COLO829 (cell line): ENCODE results near the gene TENM3.
"Not testable (repeated sequence)": the region's sequence is repeated elsewhere in the genome, so short reads cannot be mapped to it uniquely, and the experiment has no call there.

Experiments used
- DNase-seq: peaks from one replicate; pipeline ENCODE4 v3.0.0; 2012; ENCODE audit warnings: low spot score

Gene TENM3

DNA sequence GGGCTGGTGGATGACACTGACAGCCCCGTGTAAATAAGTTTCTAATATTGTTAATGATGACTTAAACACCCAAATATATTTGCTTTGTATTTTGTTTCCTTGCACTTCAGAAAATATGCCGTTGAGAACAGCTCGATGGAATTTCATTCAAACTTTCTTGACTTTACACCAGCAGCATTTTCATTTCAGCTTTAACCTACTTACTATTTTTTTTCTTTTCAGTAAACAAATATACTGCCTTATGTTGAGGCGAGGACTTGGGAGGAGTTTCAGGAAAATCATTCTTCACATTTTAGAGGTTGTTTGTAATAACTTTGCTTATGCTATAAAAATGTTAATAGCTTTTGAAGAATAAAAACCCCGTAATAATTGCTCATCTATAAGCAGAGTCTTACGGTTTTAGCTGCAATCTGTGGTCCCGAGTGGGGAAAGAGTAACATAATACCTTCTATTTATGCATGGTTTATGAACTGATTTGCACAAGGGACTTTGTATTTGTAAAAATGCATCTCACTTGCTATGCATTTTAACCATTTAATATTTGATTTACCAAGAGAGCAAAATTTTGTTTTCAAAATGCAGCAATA, 14.1 kb upstream of the TENM3 start:
- DNase-seq: no peak

DNA sequence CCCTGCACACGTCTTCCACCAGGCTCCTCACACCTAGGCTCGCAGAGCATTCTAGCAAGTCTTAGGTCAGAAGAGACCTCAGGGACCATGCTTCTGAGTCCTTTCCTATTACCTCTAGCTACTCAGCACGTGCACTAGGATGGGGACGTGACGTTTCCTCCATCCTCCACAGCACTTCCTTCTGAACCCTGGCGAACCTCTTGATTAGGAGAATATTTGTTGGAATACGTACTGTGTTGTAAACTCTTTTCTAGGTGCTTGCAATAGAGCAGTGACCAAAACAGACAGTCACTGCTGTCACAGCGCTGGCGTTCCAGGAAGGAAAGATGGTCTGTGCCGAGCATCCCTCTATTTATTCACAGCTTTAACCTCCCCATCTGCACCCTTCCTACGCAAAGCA, 12.9 kb upstream of the TENM3 start:
- DNase-seq: no peak

DNA sequence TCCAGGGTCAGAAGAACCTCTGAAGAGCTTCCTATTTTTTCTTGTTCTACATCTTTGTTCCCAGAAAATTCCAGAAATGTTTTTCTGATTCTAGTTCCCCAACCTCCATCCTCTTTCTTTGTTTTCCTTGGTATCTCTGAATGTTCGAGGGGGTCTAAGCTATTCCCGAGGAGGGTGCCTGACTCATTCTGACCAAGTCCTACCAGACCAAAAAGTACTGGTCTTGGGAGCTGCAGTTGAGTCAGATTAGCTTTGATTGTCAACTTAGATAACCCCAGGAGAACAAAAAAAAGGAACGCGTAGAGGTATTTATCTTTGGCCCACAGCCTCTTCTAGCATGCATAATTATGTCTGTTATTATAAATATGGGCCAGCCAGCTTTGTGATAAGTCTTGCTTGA, 12.1 kb upstream of the TENM3 start:
- DNase-seq: no peak

DNA sequence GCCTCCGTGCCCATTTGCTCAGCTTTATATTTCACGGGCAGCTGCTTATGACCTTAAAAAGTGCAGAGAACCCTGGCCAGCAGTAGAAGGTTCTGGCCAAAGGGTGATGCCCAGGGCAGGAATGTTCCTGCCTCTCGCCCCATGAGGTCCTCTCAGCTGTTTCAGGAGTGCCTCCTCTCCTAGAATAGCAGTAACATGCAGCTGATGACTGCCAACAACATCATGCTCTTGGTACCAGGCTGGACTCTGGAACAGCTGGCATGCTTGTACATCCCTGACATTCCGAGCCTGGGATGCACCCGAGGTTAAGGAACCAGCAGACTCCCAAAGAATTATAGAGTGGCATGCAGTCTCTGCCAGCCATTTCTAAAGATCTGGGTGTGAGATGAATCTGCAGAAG, 11.7 kb upstream of the TENM3 start:
- DNase-seq: no peak

DNA sequence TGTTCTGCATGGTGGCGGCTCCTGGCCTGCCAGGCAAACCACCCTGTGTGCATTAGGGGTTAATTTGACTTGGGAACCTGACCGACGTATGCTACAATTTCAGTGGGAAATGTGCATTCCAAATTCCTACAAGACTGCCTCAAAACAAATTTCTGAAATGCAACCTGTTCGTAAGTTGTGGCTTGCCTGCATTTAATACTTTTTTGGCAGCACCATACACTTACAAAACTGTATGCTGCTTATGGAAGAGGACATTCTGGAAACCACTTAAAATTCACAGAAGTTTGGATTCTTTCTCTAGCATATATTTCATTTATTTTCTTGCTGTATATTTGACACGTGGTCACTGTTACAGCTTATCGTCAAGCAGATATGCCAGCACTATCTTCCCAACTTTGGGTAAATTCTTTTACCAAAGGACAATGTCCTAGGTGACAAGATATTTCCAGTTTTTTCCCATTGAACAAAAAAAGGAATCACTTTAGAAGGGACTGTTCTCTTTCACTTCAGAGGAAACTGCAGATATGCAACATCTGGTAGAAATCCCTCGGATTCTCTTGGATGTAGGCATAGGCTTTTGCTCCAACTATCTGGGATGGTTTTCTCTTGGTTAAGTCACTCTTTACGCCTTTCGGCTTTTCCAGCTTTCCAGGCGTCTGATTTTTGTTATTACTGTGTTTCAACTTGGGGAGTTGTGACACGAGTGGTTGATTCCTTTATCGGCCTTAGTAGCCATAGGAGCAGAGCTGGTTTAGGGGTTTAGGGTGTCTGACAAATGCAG, 9.7 kb upstream of the TENM3 start:
- no peak for DNase-seq

DNA sequence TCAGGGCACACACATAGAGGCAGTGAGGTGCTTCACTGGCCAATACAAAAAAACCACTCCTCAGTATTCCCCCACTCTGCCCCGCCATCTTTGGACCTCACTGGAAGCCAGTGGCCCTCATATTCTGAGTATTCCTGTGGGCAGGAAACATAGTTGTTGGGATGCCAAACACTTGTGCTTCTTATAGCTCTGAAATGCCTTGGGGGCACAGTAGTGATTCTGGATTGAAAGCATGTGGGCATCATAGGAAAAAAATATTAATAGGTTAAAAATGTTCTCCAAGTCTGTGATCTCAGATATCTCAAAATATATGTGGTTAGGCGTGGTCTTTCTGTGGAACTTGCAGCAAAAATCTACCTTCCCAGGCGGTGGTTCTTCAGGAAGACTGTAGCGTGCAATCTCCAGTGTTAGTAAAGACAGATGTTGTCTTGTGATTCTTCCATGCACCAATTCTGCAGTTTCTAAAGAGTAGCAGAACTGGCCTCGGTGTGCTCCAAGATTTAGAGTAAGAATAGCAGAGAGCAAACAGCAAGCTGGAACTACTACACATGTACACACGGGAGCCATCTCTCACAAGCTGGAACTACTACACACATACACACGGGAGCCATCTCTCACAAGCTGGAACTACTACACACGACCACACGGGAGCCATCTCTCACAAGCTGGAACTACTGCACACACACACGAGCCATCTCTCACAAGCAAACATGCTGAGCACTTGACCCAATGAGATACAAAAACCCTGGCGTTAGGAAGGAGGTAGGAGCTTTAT, 8.0 kb upstream of the TENM3 start:
- no peak for DNase-seq

DNA sequence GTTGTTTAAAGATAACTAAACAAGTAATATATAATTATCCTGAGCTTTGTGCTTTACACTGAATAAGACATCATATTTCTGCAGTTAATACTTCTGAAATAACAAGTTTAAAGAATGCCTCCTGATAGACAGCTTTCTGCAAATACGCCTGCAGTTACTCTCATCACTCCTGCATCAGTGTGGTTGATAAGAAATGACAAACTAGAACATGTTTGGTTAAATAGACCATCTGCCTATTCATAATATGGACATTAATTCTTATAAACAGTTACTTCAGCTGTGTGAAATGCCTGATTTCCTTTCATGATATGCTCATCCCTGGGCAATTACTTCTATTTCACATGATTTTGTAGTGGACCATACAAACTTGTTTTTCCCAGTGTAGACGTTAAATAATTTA, 7.0 kb upstream of the TENM3 start:
- DNase-seq: no peak

DNA sequence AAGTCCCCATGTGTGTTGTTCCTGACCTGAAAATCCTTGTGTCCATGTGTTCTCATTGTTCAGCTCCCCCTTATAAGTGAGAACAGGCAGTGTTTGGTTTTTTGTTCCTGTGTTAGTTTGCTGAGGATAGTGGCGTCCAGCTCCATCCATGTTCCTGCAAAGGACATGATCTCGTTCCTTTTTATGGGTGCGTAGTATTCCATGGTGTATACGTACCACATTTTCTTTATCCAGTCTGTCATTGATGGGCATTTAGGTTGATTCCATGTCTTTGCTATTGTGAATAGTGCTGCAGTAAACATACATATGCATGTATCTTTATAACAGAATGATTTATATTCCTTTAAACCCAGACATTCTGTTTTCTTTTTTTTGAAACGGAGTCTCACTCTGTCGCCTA, 6.2 kb upstream of the TENM3 start:
- DNase-seq: not testable (repeated sequence)

DNA sequence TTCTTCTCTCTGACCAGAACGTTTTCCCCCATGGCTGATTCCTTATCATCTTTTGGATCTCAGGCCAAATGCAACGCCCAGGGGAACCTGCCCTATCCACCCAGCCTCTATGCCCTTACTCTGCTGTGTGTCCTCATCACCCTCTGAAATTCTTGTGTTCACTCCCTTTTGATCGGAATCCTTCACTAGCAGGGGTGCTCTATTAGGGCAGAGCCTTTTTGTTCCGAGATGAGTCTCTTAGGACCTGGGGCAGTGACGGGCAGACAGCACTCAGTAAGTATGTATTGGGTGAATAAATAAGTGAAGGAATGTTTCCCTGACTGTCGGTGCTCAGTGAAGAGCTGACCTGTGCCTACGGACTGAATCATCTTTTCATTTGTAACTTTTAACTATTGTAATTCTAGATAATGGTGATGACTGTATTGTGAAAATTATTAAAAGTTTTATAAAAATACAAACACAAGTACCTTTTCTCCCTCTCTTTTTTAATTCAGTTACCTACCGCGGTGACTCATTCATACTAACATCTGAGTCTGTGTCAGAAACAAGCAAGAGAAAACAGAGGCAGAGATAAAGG, 4.8 kb upstream of the TENM3 start:
- DNase-seq: no peak

DNA sequence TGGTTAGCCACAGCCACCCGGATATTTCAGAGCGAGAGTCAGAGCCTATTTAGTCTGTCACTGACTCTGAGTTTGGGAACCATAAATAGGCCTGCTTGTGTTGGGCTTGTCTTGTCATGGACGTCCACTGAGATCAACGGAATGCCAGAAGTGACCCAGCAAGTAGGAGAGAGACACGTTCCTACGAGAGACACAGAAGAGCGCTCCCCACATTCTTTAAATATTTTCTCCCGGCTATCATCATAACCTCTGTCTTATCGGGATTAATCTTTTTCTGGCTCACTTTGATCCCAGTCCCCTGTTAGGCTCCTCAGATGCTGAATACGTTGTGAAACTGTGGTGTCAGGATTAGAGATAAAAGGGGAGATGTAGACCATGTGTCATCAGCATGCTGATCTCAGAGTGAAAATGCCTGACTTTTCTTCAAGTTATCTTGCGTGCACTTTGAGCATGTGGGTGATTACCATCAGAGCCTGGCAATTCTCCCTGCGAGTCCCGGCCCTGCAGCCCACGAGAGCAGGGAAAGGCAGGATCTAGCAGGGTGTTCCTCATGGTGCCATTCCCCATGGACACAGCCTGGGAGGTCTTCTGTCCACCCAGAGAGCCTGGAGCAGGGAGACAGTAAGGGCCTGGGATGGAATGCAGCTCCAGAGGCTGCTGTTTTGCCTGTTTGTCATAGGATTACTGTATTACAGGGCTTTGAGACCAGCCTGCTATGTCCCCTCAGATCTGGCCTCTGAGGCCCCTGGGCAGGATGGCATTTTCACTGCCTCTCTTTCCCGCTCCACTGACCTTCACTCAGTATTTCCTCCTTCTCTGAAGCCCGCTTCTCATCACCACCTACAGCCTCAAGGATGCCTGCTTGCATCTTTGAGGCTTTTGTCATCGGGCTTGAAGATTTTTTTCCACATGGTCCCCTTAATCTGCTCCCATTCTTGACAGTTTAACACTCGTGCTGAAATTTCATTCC, 2.8 kb upstream of the TENM3 start:
- no peak for DNase-seq

DNA sequence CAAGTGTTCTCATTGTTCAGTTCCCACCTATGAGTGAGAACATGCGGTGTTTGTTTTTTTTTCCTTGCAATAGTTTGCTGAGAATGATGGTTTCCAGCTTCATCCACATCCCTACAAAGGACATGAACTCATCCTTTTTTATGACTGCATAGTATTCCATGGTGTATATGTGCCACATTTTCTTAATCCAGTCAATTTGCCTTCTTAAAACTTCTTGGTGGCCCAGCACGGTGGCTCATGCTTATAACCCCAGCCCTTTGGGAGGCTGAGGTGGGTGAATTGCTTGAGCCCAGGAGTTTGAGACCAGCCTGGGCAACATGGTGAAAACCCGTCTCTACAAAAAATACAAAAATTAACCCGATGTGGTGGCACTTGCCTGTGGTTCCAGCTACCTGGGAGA, 942 bp upstream of the TENM3 start:
- not testable (repeated sequence) for DNase-seq

DNA sequence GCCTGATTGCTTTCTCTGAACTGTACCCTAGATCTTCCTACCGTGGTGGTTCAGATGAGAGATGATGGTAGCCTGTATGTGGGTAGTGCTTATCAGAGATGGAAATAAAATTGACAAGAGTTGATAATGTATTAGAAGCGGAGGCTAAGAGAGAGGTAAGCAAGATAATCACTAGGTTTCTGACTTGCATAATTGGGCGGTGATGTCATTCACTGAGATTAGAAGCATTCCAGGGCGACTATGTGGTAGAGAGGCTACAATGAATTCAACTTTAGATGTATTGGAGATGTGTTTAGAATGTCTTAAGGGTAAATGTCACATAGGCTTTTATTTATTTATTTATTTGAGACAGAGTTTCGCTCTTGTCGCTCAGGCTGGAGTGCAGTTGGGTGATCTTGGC, 415 bp upstream of the TENM3 start:
- no peak for DNase-seq

DNA sequence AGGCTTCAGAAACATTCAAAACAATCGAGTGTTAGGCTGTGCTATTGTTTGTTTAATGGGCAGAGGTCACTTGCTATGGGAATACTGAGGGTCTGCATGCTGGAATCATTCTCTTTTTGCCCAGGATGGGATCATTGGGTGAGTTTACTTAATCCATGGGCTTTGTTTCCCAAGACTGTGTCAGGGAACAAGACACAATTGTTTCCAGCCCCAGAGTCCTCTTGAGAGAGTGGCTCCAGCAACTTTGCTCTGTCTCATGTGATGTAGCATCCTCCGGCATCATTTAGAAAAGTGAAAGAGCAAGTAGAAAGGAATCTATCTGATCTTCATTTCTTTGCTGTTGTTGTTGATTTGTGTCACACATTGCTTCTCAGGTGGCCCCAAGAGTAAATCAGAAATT, 1.8 kb downstream of the TENM3 start:
- DNase-seq: no peak

DNA sequence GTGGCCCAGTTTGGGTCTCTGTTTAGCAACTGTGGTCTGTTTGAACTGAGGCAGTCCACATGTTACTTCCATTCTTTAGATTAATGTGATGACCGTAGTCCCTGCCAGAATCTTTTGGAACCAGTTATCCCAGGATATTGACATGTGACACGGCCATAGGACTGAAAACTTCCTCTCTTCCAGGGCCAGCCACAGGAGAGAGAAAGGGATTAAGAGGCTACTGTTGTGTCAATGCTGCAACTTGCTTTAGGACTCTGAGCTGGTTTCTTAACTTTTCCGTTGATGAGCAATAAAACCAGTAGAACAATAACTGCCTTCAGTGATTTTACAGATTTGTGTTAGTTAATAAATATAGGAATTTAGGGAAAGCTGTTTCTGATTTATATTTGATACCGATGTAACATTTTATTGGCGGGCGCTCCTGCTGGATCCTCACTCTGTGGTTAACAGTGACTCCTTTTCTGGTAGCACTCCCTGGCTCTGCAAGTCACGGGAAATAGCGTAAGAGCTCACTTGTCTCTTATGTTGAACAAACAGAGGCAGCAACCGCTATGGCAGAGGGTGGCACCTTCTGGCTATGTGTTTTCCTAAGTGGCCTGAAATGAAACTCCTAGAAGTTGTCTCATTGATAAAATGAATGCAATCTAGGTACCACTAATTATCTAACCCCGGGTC, 2.5 kb downstream of the TENM3 start:
- peak; percentile 19 for DNase-seq

DNA sequence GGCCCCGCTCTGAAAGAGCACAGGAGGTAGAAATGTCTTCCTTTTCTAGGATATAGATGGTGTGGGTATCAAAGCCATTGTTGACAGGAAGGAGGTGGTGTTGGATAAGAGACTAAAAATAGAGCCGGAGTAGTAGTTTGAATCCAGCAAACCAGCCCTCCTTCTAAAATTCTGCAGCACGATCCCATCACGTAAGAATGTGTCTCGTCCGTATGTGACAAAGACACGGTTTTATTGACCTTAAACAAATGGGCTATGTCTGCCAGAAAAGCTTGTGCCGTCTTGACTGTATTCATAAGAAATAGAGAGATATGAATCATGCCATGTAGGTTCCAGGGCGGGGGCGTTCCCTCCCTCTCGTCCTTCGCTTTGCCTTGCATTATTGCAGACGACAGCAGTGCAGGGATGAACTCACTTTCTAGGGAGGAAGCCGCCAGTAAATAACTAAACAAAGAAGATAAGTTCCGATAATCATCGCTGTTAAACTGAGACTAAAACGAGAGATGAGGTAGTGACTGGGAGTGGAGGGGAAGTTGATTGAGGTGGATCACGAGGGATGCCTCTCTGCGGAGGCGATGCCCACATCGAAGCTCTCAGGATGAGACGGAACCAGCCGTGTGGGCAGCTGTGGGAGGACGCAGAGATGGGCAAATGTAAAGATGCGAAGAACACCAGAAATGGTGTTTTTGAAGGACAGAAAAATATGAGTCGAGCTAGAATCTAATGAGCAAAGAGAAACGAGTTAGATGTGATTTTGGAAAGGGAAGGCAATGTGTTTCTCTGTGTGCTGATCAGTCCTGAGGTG, 3.4 kb downstream of the TENM3 start:
- peak; percentile 10 for DNase-seq

DNA sequence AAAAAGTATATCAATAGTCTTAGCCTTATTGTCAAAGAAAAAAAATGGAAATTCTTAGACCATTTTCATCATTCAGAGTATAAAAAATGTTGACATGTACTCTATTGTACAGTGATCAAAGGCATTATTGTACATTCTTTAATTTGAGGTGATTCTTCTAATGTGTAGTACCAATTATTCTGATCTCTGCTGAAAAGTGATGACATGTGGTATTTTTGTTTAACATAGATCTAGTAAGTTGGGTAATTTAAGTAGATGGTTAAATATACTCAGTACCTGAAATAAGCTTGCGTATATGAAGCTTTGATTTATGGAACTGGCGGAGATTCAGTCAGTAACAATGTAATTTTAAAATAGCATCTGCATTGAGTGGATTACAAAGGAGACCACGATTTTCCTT, 5.1 kb downstream of the TENM3 start:
- DNase-seq: no peak

DNA sequence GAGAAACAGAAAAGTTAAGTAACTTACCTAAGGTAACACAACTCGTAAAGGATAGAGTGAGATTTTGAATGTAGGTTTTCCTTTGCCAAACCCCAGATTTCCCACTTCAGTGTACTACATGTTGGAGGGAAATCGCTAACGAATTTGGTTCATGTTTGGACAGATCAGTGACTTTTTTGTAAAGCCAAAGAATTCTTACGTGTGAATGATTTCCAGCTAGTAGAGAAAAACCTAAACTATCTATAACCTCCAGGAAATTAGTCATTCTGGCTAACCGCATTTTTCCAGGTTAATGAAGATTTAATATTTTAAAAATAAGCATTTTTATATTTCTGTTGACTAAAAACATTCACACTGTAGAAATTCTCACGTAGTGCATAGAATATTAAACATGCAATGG, 7.2 kb downstream of the TENM3 start:
- no peak for DNase-seq

DNA sequence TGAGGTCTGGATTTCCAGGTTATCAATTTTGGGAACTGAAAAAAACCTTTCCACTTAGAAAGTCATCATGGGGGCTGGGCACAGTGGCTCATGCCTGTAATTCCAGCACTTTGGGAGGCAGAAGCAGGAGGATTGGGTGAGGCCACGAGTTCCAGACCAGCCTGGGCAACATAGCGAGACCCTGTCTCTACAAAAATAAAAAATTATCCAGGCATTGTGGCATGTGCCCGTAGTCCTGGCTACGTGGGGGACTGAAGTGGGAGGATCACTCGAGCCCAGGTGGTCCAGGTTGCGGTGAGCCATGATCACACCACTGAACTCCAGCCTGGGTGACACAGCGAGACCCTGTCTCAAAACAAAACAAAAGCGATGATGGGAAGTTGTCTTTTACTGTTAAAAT, 7.9 kb downstream of the TENM3 start:
- DNase-seq: no peak

DNA sequence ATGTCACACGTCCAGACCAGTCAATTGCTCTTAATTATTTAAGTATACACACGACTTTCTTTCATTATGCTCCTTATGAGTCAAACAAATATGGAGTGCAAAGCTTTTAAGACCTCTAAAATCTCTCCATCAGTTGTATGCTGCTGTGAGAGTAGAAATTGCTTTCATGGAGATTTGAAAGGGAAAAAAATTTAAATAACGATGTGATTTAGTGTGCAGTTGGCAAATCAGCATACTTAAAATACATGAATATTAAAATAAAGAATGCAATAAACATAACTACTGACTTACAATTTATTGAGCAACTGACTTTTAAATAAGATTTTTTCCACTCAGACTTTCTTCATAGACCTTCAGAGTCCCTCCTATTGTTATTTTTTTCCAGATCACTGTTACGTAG, 9.0 kb downstream of the TENM3 start:
- no peak for DNase-seq

DNA sequence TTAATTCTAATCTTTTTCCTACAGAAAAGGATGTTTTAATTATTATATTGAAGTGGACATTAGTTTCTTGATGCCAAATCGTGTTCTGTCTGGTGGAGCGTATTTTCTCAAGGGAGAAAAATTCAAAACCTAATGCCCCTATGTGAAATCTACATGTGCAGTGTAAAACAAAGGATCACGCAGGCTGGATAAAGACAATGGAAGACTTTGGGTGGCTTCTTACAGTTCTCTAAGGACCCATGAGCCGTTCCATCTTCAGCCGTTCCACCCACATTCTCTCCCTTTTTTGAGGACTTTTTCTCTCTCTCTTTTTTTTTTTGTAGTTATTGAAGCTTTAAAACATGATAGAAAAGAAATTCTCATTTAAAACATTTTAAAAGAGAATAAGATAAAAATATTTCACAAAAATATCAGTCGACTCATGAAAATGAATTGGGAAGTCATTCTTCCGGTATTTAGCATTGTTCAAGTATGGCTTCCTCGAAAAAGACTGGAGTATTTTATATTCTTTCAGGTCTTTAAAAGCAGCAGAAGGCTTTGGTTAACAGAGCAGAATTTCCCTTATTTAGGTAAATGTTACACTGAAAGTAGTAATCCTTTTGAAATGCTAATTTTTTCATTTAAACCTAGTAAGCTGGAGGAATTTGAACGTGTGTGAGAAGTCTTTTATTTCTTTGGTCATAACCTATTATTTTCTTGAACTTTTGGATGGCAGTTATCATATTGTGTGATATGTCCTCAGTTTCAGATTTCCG, 11.0 kb downstream of the TENM3 start:
- no peak for DNase-seq
